HG02981 (cell line): ENCODE measurements around the gene SEPTIN2.
"Not testable (repeated sequence)": the region's sequence is repeated elsewhere in the genome, so short reads cannot be mapped to it uniquely, and the experiment has no call there.

Experiments
- ATAC-seq: cut with Tn5 transposase; IDR thresholded peaks from one replicate; pipeline ENCODE4 v1.9.1; 2021; ENCODE audit warnings: mild to moderate bottlenecking, moderate library complexity; ENCODE audit not compliant: unreplicated experiment

Gene SEPTIN2

DNA sequence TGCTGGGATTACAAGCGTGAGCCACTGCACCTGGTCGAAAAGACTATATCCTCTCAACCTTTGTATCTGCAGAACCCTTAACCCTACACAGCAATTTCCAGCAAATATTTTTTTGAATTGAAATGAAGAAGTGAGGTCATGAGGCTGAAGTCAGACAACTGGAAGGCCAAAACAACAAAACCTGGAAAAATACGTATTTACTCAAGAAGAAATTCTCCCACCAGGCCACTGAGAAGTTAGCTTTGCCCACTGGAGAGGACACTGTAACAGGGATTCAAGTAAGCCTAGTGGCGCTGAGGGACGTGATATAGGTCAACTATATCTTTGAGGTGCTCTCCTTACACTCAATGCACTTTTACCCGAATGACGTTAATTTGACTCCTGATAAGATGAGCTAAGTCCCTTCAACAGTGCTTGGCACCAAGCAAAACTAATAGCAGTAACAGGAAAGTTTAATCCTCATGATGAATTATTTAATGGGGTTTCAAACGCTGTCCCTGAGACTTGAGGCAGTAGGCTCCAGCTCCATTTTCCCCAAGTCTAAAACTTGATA lies 2.1 kb upstream of the SEPTIN2 start:
- ATAC-seq = no peak

DNA sequence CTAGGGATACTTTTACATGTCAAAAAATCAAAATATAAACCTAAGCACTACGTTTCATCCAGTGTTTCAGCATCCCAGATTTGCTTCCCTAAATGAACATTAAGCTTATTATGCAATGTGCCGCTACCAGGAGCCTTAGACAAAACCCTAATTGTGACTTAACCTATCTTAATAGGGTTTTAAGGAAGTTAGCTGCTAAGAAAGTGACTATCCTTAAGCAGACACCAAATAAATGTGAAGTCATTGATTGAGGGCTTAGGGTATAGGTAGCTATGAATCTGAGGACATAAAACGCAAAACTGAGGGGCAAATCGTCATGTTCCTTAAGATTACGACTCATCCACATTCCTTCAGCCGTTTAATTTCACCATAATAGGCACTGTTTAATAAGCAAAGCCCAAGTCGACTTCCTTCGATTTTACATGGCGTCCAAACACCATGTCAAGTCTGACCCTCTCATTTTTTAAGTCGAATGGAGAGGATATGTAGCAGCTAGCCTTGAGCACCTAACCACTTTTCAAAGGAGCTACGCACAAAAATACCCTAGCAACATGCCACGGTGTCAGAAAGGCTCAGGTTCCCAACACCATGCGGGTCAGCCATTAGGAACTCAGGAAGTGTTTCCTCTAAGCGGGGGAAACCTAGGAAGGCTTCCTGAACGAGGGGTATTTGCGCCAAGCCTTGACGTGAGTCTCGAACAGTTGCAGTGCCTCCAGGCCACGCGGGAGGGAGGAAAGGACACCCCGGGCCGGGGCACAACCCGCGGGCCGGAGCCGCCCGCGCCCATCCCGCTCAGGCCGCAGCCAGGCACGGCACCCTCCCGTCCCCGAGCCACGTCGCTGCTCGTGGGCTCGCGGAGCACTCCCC lies 1.3 kb upstream of the SEPTIN2 start:
- ATAC-seq = no peak

- ATAC-seq = peak; percentile 68
These were observed 439 bp upstream of the SEPTIN2 start, which contains the start of gene HDLBP for GRCh38 chr2:241315093-241315878. HDLBP (minus strand) TSS chr2:241315672; CDS start chr2:241266869, 48,803 bp downstream.

- ATAC-seq = no peak
These were observed 1.1 kb downstream of the SEPTIN2 start for GRCh38 chr2:241316825-241317224.

GRCh38 chr2:241317391-241317790 lies 1.7 kb downstream of the SEPTIN2 start:
- ATAC-seq = no peak

DNA sequence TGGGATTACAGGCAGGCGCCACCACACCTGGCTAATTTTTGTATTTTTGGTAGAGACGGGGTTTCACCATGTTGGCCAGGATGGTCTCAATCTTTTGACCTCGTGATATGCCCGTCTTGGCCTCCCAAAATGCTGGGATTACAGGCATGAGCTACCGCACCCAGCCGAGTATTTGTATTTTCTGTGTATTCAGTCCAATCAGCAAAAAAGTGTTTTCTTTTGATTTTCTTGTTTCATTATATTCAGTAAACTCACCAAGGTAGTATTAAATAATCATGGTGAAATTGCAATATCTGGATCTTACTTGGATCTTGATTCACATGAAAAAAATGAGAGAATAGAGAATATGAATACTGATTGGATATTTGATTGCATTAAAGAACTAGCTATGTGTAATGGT lies 3.1 kb downstream of the SEPTIN2 start:
- ATAC-seq = not testable (repeated sequence)

GRCh38 chr2:241320394-241320793 lies 4.7 kb downstream of the SEPTIN2 start:
- no peak for ATAC-seq

GRCh38 chr2:241321033-241321432 lies 5.3 kb downstream of the SEPTIN2 start:
- ATAC-seq = no peak

DNA sequence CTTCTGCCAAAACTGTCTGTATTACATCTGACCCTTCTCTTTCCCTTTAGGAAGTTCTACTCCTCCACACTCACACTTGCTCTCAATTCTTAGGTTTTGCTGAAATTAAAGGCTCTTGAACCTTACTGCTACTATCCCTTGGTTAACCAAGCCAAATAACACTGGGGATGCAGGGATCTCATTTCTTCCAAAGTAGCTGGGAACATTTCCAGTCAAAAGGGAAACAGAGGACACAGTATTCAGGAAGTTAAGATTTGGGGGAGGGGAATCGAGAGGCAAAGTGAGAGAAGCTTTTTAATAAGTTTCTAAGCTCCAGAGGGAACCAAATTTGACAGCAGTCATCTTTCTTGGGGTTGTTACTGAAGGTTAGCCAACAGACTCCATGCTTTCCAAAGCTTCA lies 6.2 kb downstream of the SEPTIN2 start:
- no peak for ATAC-seq

DNA sequence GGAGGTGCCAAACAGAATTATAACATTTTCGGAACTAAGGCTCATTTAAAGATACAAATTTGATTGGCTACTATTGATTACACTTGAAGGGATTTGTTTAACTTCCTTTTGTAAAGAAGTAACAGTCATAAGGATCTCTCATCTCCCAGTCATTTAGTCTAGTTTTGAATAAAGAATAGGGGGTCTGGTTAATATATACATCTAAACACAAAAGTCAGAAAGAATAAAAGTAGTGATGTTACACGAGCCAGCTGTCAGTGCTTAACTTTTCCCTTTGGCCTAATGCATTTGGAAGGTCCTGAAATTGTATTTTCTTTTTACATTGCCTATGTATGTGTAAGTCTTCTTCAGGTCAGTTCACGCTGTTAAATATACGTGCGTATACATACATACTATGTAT lies 8.1 kb downstream of the SEPTIN2 start:
- no peak for ATAC-seq

DNA sequence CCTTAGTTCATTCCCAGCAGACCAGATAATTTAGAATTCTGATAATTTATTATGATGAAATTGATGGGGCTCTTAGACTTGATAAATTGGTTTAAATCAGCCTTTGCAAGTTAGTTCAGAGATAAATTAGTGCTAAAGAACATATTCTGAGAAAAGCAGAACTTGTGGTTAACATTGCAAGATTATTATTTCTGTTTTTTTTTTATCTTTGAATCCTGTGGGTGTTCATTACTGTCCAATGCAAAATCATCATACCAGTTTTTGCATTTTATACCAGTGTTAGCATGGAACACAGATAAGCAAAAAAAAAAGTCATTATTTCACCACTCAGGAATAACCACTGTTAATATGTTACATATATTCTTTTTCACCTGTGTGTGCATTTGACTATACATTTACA lies 9.1 kb downstream of the SEPTIN2 start:
- ATAC-seq = no peak

DNA sequence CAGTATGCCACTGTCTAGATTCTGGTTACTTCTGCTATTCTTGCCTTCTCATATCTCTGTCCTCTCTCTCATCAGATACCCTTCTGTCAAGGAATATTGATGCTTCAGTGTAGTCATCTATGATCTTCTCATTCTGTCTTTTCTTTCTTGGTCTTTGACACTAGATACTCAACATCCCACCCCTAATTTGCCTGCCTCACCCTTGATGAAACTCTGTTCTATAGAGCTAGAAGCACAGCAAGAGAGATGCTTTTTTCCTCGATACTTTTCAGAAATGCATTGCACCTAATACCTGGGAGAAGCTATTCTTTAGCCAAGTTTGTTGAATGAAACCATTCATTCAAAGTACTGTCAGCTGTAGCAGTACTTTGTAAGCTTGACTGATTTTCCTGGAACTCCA lies 9.5 kb downstream of the SEPTIN2 start:
- ATAC-seq = no peak

DNA sequence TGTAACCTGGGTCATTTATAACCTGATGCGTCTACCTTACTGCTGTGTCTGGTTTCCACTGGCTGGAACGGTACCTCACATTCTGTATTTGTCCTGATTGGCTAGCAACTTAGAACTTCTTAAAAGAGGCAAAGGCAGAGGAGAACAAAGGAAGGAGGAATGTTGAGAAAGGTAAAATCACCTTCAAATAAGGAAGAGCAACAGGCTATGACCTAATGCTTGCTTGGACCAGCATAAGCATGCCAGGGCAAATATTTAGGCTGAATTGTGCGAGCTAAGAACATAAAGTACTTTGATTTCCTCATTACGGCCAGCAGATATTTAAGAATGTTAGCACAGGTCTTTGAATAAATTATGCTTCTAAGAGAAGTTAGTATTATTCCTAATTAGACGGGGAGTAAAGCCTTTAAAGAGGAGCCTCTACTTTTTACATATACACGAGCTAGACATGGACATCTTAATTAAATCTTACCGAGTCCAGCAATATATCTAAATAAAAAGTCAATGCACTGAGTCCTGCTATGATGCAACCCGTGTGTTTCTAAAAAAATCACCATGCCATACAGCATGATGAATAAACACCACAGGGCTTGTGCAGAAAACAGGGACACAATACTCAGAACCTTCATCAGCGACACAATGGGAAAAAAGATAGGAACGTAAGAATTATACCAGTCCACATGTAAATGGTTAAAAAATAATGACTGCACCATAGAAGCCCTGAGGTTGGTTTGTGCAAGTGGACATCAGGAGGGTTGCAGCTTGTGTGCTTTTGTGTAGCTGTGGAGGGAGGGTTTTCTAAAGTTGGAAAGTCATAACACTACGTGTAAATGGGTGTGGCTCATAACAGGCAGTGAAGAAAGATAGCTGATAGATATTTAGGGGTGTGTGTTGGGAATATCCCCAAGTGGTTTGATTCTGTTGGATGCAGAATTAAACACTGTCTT lies 14.2 kb downstream of the SEPTIN2 start:
- ATAC-seq = no peak

GRCh38 chr2:241330616-241330981 lies 14.9 kb downstream of the SEPTIN2 start:
- ATAC-seq = no peak

DNA sequence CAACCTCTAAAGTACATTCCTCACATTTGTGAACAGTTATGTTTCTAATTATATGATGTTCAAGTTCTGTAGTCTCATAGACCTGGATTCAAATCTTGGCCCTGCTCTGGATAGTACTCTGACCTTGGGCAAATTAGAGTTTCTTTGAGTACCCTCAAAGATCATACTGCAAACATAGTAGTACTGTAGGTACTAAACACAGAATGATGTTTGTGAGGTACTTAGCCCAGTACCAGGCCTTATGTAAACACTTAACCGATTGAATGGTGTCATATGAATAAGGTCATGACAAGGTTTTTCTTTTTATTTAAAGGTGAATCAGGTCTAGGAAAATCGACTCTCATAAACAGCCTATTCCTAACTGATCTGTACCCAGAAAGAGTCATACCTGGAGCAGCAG lies 19.1 kb downstream of the SEPTIN2 start:
- ATAC-seq = no peak

DNA sequence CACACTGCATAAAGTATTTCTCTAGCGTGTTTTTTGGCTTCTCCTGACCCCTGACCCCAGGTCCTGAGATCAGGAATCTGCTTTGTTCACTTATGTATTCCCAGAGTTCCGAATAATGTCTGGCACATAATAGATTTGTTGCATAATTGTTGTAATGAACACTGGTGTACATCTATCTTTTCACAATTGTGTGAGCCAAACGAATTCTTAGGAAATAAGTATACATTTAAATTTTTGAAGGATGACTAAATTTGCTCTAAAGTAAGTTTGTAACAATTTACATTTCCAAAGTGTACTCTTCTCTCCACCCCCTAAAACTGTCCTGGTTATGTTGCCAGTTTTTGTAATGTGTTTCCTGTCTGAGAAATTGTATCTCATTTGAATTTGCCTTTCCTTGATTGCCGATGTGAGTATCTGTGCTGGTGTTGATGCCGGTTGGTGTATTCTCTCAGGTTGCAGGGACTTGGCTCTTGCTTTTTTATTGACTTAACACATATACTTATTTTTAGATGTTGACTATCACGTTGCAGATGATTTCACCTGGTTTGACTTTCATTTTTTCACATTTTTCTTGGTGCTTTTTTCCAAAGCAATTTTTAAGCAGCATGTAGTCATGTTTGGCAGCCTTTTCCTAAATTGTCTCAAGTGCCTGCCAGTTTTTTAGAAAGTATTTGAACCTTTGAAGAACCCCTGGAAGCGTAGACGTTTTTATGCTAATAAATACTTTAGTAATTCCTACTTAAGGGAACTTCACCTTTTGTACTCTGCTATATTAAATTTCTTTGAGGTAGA lies 24.3 kb downstream of the SEPTIN2 start:
- no peak for ATAC-seq

DNA sequence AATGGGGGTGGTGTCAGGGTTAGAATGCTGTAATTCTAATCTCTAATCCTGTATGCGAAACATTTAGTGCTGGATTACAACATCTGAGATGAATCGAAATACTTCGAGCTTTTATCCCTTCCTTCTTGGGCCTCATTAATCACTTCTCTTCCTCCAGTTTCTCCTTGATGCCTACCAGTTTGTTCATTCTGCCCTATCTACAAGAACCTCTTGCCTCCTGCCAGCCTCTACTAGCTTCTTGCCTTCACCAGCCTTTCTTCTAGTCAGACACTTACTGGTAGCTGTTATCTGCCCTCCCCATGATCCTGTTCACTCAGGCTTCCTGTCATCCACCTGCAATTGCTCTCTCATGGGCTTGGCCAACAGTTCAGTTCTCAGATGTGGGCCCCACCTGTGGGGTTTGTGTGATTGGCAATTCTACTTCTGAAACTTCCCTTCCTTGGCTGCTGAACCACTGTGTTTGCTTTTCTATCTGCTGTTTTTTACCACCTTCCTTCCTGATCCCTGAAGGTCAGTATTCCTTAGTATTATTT lies 25.0 kb downstream of the SEPTIN2 start:
- ATAC-seq = no peak

DNA sequence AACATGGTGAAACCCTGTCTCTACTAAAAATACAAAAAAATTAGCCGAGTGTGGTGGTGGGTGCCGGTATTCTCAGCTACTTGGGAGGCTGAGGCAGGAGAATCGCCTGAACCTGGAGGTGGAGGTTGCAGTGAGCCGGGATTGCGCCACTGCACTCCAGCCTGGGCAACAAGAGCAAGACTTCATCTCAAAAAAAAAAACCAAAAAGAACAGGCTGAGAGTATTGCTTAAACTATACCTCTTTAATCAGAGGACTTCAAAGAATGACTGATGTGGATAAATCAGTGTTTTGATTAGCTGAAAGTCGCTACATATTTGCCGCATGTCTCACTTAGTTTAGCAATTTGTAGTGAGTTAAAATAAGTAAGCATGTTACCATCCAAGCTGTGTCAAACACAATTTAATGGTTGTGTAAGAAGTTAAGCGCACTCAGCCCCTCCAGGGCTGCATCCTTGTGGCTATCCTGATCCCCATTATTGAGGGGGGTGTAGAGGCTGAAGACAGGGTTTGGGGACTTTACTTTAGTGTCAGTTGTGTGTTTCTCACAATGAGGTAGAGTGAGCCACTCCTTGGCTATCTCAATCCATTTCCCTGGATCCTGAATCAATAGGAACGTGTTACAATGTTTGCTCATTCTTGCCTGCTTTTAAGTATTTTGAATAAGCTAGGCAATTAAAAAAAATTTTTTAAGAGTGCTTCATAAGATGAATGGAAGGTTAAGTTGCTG lies 29.4 kb downstream of the SEPTIN2 start:
- ATAC-seq = no peak

DNA sequence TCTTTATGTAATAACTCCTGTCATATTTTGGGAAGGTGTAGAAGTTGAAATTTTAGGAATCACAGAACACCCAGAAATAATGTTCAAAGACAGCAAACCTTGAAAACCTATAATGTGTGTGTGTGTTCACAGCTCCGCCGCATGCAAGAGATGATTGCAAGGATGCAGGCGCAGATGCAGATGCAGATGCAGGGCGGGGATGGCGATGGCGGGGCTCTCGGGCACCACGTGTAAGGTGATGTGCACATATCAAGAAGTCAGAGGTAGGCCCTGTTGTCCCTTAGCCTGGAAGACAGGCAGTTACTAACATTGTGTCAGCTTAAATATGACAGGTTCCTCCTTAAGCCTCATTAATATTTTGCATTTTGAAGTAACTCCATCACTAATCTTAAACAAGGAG lies 34.2 kb downstream of the SEPTIN2 start:
- ATAC-seq = no peak
